Measurements from ENCODE around the gene ANKRD28.

GRCh38 chr3:15633159-15633558, 164.6 kb downstream of the ANKRD28 start:
- TF ChIP-seq TCF7L2 (IDR thresholded peaks at IDR 0.05; ENCODE audit: low read depth, low read length): no peak
- TF ChIP-seq, protein P1, sequence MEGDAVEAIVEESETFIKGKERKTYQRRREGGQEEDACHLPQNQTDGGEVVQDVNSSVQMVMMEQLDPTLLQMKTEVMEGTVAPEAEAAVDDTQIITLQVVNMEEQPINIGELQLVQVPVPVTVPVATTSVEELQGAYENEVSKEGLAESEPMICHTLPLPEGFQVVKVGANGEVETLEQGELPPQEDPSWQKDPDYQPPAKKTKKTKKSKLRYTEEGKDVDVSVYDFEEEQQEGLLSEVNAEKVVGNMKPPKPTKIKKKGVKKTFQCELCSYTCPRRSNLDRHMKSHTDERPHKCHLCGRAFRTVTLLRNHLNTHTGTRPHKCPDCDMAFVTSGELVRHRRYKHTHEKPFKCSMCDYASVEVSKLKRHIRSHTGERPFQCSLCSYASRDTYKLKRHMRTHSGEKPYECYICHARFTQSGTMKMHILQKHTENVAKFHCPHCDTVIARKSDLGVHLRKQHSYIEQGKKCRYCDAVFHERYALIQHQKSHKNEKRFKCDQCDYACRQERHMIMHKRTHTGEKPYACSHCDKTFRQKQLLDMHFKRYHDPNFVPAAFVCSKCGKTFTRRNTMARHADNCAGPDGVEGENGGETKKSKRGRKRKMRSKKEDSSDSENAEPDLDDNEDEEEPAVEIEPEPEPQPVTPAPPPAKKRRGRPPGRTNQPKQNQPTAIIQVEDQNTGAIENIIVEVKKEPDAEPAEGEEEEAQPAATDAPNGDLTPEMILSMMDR (IDR thresholded peaks at IDR 0.05): no peak
